Erythroblast (primary cell): ENCODE data around the gene OR6S1.

Source experiments
- GATA1 ChIP-seq: IDR thresholded peaks from 2 replicates; pipeline ENCODE4 v1.6.1; 2011; ENCODE audit warnings: low read depth, mild to moderate bottlenecking, control low read depth, low read length, moderate library complexity
- POLR2A ChIP-seq: IDR thresholded peaks from 2 replicates; pipeline ENCODE4 v1.6.1; 2011; ENCODE audit warnings: mild to moderate bottlenecking, low read length

GRCh38 chr14:20632831-20633691, 8.4 kb downstream of the OR6S1 start:
- TF ChIP-seq POLR2A (no peak), GATA1 (no peak)
